NCI-H524 treated with DMSO at 0.1 percent for 48 hours (cell line): ENCODE results near the gene ZFAND2B.
"Not testable (repeated sequence)": the region's sequence is repeated elsewhere in the genome, so short reads cannot be mapped to it uniquely, and the experiment has no call there.

Source experiments
- DNase-seq: peaks from one replicate; lab custom pipeline; 2025; lab: John Stamatoyannopoulos, UW

ZFAND2B gene

DNA sequence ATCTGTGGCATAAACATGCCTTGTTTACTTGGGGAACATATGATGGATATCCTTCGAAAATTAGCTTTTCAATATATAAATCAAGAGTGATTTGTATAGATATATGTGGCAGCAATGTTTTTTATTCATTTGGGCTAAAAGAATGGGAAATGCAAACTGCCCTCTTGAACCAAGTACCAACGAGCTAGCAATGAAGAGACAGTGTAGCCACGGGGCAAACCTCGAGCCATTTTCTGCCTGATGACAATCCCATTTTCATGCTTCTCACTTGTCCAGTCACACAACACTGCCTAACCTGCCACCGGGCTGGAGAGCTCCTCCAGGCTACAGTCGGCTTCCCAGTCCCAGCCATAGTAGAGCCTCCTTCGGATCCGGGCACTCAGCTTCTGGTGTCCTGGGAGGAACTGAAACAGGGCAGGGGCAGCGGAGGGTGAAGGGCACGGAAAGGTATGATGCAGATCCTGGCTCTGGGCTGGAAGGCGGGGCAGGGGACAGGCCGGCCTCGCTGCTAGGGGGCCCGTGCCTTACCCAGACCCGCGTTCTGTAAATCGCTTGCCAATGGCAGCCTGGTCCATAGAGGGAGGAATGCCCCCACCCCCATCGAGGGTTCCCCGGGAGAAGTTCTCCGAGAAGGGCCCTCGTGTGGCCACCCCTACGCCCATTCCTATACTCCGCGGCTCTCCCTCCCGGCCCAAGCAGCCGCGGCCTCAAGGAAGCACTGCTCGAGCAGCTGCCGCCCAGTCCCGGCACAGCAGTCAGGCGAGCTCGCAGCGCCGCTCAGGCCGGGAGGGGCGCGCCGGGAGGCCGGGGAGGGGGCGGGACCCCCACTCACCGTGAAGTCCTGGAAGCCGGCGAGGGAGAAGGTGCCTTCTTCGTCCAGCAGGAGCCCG is 30.4 kb upstream of the ZFAND2B start:
- no peak for DNase-seq

DNA sequence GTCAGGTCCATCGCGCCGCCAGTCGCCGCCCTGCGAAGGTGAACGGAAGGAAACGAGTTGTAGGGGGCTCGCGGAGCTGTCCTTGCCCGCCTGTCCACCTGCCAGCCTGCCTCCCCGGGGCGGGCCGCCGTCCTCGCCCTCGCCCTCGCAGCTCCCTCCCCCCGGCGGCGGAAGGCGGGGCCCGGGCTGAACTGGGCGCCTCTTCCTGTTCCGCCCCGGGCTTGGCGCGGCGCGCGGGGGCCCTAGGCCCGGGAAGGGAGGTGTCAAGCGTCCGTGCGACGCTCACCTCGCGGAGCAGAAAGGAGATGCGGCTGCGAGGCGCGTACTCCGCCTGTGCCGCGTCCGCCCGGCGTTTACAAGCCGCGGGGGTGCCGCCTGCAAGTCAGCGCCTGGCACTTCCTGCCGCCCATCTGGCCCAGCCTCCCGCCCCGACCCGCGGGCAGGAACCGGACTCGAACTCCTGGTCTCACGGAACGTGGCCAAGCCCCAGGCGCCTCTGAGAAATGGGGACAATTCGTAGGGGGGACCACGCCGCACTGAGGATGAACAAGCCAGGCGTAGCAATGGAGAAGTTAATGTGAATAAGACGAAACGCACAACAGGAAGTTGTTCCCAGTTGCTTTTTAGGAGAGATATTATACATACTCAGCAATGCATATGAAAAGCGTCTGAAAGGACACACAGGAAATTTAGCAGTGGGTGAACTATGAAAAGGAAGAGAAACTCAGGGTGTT is 29.6 kb upstream of the ZFAND2B start, which contains the start of gene CNPPD1:
Gene CNPPD1 (minus strand): TSS at position 108 of the 734 bp plus-strand sequence. CDS start 97 bp downstream, at position 11.
- peak; percentile 2 for DNase-seq

DNA sequence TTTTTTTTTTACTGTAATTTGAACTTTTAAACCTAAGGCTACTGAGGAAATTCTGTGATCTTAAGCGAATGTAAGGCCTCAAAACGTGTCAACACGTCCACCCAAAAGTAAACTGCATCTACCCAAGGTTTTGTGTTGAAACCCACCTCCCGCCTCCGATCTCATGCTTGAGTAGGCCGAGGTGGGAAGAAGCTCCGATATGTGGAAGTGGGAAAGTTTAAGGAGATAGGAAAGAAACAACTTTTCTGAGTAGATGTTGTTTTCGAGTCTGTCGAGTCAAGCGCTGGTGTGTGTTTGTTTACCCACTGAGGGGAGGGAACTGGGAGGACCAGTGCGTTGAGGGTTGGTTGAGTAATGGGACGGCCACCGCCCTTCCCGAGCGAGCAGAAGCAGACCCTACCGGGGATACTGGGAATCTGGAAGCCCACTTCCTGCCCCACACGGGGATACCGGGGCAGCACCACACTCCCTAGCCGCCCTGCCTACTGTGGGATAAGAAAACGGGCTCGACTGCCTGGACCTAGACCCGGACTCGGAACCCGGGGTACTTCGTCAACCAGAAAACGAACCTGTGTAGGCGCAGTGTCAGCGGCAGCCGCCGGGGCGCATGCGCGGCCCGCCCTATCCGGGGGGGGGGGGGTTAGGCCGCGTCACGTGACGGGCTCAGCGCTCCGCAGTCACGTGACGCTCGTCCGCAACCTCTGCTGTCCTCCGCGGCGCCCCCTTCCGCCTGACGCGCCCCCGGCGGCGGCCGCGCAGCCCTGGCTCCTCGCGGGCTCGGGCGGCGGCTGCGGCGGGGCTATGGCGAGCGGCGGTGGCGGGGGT is 28.8 kb upstream of the ZFAND2B start, which contains the start of gene RETREG2:
Gene RETREG2 (plus strand): TSS at position 724 of the 825 bp plus-strand sequence. CDS start 78 bp downstream, at position 802.
- DNase-seq: peak; percentile 28

DNA sequence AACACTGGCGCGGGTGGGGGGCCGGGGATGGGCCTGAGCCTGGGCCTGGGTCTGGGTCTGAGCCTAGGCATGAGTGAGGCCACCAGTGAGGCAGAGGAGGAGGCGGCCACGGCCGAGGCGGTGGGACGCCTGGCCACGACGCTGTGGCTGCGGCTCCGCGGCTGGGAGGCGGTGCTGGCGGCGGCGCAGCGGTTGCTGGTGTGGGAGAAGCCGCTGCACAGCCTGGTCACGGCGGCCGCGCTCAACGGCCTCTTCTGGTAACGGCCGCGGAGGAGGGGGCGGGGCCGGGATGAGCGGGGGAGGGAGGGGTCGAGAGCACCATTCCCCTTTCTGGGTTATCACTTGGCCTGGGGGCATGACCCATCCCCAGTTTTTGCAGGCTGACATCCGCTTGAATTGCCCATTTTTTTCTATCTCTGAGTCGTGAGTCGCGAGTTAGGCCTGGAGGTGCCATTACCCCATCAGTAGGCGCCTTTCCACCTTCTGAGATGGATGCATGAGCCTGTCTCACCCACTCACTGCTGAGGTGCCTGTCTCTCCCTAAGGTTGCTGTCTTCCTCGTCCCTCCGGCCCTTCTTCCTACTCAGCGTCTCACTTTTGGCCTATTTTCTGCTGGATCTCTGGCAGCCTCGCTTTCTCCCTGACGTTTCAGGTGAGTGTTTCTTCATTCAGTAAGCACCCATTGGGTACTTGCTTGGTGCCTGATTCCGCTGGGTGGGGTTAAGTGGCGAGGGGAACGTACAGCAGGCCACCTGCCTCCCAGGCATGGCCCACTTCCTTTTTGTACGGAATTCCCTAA is 28.0 kb upstream of the ZFAND2B start:
- no peak for DNase-seq

DNA sequence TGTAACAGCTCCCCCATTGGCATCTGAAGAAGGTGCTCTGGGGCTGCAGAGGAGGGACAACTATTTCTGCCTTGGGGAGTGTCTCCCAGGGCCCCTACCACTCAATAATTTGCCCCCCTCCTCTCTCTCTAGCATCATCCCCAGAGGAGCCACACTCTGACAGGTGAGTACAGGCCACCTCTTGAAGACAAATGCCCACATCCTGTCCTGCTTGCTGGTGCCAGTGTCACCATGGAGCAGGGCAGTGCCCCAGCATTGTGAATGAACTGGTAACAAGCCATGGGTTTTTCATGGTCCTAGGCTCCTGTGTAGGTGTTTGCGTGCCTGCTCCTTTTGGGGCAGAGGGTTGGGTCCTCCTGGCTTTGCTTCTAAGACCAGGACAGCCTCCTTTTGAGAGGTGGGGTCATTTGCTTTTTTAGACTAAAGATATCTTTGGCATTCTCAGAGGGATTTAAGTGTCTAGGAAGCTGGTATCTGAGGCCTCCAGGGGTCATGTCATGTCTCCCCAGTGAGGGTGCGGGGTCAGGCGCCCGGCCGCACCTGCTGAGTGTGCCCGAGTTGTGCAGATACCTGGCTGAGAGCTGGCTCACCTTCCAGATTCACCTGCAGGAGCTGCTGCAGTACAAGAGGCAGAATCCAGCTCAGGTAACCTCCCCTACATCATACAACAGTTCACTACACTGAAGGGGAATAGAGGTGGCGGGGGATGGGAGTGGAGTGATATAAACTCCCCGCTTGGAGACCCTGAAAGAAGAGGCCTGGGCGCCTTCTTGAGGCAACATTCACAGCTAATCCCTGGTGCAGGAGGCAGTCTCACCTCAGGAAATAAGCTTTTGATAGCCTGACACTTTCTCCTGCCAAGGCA is 26.7 kb upstream of the ZFAND2B start:
- no peak for DNase-seq

GRCh38 chr2:219180961-219181360 is 25.6 kb upstream of the ZFAND2B start:
- DNase-seq: no peak

GRCh38 chr2:219181531-219181930 is 25.1 kb upstream of the ZFAND2B start:
- no peak for DNase-seq

DNA sequence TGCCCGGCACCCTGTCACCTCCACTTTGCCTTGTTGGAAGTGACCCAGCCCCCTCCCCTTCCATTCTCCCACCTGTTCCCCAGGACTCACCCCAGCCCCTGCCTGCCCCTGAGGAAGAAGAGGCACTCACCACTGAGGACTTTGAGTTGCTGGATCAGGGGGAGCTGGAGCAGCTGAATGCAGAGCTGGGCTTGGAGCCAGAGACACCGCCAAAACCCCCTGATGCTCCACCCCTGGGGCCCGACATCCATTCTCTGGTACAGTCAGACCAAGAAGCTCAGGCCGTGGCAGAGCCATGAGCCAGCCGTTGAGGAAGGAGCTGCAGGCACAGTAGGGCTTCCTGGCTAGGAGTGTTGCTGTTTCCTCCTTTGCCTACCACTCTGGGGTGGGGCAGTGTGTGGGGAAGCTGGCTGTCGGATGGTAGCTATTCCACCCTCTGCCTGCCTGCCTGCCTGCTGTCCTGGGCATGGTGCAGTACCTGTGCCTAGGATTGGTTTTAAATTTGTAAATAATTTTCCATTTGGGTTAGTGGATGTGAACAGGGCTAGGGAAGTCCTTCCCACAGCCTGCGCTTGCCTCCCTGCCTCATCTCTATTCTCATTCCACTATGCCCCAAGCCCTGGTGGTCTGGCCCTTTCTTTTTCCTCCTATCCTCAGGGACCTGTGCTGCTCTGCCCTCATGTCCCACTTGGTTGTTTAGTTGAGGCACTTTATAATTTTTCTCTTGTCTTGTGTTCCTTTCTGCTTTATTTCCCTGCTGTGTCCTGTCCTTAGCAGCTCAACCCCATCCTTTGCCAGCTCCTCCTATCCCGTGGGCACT is 24.0 kb upstream of the ZFAND2B start:
- DNase-seq: no peak

GRCh38 chr2:219183151-219183772 is 23.3 kb upstream of the ZFAND2B start:
- DNase-seq: no peak

DNA sequence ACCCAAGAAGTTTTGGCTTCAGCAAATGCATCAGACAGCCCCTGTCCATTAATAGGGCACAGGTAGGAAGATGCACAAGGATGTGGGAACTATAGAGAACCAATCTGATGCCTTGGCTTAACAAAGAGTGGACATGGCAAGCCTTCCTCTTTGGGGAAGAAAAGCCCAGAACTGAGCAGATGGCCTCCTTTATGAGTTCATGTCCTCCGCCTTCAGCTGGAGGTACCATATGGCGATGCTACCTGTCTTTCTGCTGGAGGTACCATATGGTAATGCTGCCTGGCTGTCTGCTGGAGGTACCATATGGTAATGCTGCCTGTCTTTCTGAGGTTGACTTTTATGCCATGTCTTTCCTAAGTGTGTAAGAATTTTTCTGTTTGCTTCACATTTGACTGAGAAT is 22.5 kb upstream of the ZFAND2B start:
- DNase-seq: peak; percentile 96

- no peak for DNase-seq
These were observed 19.7 kb upstream of the ZFAND2B start for GRCh38 chr2:219186754-219187456.

DNA sequence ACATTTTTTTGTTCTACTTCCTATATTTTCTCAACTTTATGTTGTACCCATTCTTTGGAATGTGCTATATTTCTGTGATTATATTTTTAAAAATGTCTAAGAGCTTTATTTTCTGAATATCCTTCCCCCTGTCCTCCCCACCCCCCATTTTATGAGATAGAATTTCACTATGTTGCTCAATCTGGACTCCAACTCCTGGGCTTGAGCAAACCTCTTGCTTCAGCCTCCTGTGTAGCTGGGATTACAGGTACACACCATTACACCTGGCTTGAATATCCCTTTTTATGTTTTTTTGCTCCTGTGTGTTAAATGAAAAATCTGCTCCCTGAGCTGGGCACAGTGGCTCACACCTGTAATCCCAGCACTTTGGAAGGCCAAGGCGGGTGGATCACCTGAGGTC is 9.2 kb upstream of the ZFAND2B start:
- no peak for DNase-seq

GRCh38 chr2:219198974-219199373 is 7.6 kb upstream of the ZFAND2B start:
- DNase-seq: no peak

DNA sequence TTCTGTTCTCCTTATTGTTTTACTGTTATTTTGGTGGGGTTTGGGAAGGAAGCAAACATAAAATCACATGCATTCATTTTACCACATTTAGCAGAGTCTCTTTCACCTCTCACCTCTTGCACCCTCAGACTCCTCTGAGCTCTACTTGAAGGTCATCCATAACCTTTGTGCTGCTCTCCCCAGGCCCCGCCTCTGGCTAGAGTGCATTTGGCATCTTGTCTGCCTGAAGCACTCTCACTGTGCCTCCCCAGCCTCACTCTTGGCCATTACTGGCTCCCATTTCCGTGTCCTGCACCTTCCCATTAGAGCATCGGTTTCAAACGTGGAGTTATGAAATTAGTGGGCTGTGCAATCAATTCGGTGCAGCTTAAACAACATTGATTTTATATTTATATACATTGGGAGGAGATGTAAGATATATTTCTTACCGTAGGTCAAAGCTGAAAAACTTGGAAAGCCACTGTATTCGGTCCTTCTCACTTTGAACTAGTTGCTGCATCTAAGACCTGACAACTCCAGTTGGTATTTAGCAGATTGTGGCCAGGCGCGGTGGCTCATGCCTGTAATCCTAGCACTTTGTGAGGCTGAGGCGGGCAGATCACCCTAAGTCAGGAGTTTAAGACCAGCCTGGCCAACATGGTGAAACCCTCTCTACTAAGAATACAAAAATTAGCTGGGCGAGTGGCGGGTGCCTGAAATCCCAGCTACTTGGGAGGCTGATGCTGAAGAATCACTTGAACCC is 6.9 kb upstream of the ZFAND2B start:
- no peak for DNase-seq

GRCh38 chr2:219200502-219201326 is 5.9 kb upstream of the ZFAND2B start:
- not testable (repeated sequence) for DNase-seq

GRCh38 chr2:219201331-219201730 is 5.3 kb upstream of the ZFAND2B start:
- DNase-seq: not testable (repeated sequence)
